Left cardiac atrium (tissue), 4 donors: ENCODE measurements around the gene NAGLU. TPM values are rescaled to one million over a fixed set of nuclear protein-coding genes. Genes with fewer than 3 reads are reported as not detected.
"Not testable (repeated sequence)": the region's sequence is repeated elsewhere in the genome, so short reads cannot be mapped to it uniquely, and the experiment has no call there.

Source experiments
- ATAC-seq, 2 donors: fragments of 200-7000 bp; cut with Tn5 transposase; one replicate each; pipeline ENCODE4 v1.9.1; 2020; ENCODE audit warnings: mild to moderate bottlenecking in 2 of 2, moderate library complexity in 2 of 2
- DNase-seq: peaks from one replicate; pipeline ENCODE4 v3.0.0-alpha.2; 2020
- intact Hi-C, 2 donors: fragments of 100-400 bp; cut with DNase I; formaldehyde crosslinking; loops; one replicate each; pipeline versions ENCODE4 v1.14.1 to v1.15.1; 2022 to 2023
- total RNA-seq, 2 donors: library from RNA; stranded (reverse); fragmentation: NEBNext Ultra II Directional; extraction: Animal tissue kit (Norgen Biotek cat#: 25700); gene quantifications; one replicate each; pipeline ENCODE4 v1.2.1, GENCODE V29; 2021
- donor health status: DM: no; HTN: yes; CAD: no.
- donor health status: DM: no; HTN: yes; CAD: no; lungs with severe emphysema.
- donor health status: DM: yes; HTN: yes; CAD: no.
- donor health status: Dilated cardiomyopathy.

The NAGLU gene
- total RNA-seq, 2 donors from 2014 or later, result 15.1 to 20.7 TPM

GRCh38 chr17:42555961-42556617 lies 20.0 kb downstream of the NAGLU start:
- intact Hi-C loops, DNase-seq, ATAC-seq: not testable (repeated sequence)

GRCh38 chr17:42559075-42559474 lies 23.0 kb downstream of the NAGLU start:
- ATAC-seq (no peak), DNase-seq (no peak)
- intact Hi-C loops, result no loop called here

- ATAC-seq (no peak), DNase-seq (no peak)
- intact Hi-C loops, result no loop called here
Measured at GRCh38 chr17:42560246-42560645, 24.2 kb downstream of the NAGLU start.

DNA sequence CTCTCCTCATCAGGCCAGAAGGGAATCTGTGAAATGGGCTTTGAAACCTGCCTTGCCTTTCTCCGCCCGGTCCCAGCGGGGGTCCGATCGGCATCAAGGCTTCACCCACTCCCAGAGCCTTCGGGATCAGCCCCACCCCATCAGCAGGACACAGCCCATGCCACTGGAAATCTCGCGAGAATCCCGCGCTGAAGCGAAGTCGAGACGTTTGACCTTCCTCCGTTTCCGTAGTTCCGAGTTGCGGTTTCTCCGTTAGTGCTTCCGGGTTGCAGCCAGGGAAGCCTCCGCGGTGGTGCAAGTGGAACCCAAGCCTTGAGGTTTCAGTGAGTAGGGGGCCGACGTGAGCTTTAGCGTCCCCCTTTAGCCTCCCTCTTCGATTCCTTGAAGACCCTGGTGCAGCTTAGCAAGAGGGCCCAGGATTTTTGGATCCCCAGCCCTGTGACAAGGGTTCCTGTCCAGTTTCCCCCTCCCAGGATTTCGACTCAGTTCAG lies 25.9 kb downstream of the NAGLU start, which contains the start of gene COASY:
COASY (plus strand) TSS at position 252 of the 491 bp plus-strand sequence. CDS start 475 bp downstream, outside the sequence.
- DNase-seq (peak; percentile 97), ATAC-seq (peak; percentile 81 to 84)
- intact Hi-C loops, result no loop called here

- intact Hi-C loops, result no loop called here
- peak in 1 of 2 donors; percentile 1 for ATAC-seq
- no peak for DNase-seq
Measured at GRCh38 chr17:42562388-42563142, 26.5 kb downstream of the NAGLU start.

- intact Hi-C loops, result no loop called here
Measured at GRCh38 chr17:42563143-42563509, 27.1 kb downstream of the NAGLU start.

DNA sequence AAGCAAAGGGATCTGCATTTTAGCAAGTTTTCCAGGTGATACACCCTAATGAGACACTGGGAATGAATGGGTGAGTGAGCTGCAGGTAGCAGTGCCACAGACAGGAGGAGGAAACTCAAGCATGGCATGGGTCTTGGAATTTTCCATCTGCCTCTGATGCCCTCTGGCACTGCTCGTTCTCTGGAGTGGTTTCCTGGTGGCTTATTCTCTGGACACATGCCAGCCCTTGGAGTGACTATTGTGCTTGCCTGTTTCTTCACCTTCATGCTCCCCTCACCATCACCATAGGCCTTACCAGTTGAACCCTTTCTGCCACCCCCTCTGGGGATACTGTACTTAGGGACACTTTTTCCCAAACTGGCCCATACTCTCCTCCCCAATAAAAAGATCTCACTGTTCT lies 27.5 kb downstream of the NAGLU start:
- ATAC-seq (no peak), DNase-seq (no peak)
- intact Hi-C loops, result no loop called here

More at GRCh38 chr17:42563143-42563509, 27.1 kb downstream of the NAGLU start:
- DNase-seq, result no peak
- ATAC-seq, result no peak

DNA sequence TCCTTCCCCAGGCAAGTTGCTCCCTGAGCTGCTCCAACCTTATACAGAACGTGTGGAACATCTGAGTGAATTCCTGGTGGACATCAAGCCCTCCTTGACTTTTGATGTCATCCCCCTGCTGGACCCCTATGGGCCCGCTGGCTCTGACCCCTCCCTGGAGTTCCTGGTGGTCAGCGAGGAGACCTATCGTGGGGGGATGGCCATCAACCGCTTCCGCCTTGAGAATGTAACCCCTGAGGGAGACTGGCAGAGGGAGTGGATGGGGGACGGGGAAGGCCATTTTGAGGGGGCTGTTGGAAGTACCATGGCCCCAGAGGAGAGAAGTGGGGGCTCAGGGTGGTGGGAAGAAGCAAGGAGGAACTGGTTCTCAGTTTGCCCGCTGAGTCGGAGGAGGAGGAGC lies 27.9 kb downstream of the NAGLU start:
- intact Hi-C loops, result no loop called here
- DNase-seq (no peak), ATAC-seq (no peak)

DNA sequence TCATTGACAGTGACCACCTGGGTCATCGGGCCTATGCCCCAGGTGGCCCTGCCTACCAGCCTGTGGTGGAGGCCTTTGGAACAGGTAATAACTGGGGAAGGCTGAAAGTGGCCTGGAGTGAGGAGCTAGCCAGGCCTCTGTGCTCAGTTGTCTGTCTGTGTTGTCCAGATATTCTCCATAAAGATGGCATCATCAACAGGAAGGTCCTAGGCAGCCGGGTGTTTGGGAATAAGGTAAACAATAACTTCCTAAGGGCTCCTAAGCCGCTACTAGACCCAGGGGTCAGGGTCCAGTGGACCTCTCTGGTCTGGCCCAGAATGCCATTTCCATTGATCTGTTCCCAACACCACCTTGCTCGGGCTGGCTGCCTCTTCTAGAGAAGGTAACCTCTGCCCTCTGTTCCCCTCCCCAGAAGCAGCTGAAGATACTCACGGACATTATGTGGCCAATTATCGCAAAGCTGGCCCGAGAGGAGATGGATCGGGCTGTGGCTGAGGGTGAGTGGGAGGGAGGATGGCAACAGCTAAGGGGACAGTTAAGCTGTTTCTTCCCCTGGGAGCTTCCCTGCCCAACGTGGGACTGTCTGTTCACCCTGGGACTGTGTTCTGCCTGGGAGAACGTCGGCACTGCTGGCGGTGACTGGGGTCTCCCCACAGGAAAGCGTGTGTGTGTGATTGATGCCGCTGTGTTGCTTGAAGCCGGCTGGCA lies 28.9 kb downstream of the NAGLU start:
- DNase-seq, result no peak
- no peak for ATAC-seq
- intact Hi-C loops, result no loop called here

DNA sequence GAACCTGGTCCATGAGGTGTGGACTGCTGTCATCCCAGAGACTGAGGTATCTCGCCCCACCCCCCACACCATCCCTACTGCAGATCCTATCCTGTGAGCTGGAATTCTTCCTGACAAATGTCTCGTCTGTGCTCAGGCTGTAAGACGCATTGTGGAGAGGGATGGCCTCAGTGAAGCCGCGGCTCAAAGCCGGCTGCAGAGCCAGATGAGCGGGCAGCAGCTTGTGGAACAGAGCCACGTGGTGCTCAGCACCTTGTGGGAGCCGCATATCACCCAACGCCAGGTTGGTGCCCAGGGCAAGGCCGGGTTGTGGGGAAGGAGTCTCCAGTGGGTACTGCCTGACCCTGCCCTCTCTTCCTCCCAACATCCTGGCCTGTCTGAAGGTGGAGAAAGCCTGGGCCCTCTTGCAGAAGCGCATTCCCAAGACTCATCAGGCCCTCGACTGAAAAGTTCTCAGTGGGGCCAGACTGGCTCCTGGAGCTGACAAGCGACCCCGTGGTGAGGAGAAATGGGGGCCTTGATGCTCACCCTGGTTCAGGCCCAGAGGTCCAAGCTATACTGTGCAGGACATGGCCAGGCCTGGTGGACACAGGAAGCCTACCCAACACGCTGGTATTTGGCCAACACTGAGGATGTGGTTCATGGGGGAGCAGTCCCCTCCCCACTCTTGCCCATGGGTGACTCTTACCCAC lies 29.6 kb downstream of the NAGLU start:
- ATAC-seq, result no peak
- DNase-seq, result no peak
- intact Hi-C loops, result no loop called here

DNA sequence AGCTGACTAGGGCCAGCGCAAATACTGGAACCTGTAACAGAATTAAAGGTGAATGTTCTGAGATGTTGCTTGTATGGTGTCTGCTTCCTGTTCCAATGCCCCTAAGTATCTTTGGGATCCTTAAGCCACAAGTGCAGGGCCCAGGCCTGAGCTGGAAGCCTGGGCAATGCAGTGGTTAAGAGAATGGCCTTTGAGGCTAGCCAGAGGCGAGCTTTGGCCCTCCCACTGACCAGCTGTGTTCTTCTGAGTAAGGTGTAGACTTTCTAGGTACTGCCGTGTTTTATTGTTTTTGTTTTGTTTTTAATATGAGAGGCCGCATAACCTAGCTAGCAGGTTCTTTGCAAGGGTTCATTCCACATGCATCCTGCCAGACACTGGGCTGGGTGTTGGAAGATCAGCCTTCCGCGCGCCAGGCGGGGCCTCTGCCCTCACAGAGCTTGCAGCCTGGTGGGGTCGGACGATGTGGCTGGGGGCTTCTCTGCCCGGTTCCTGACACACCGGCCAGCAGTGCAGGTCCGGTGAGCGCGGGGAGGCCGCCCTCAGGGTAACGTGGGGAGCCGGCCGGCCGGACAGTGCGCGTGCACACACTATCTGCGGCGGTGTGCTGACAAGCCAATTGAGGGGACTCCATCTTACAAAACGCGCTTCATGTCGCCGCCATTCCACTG lies 30.3 kb downstream of the NAGLU start:
- DNase-seq (no peak), ATAC-seq (no peak)
- intact Hi-C loops, result no loop called here

- intact Hi-C loops, result no loop called here
- DNase-seq (peak; percentile 98), ATAC-seq (peak; percentile 87 to 91)
Measured at GRCh38 chr17:42566883-42567573, 31.0 kb downstream of the NAGLU start, which contains the start of gene MLX. TSS of gene MLX (plus strand) at chr17:42567100. CDS start at chr17:42567125, 25 bp downstream.

GRCh38 chr17:42568341-42569111 lies 32.5 kb downstream of the NAGLU start:
- ATAC-seq (no peak), DNase-seq (no peak)
- intact Hi-C loops, result no loop called here

DNA sequence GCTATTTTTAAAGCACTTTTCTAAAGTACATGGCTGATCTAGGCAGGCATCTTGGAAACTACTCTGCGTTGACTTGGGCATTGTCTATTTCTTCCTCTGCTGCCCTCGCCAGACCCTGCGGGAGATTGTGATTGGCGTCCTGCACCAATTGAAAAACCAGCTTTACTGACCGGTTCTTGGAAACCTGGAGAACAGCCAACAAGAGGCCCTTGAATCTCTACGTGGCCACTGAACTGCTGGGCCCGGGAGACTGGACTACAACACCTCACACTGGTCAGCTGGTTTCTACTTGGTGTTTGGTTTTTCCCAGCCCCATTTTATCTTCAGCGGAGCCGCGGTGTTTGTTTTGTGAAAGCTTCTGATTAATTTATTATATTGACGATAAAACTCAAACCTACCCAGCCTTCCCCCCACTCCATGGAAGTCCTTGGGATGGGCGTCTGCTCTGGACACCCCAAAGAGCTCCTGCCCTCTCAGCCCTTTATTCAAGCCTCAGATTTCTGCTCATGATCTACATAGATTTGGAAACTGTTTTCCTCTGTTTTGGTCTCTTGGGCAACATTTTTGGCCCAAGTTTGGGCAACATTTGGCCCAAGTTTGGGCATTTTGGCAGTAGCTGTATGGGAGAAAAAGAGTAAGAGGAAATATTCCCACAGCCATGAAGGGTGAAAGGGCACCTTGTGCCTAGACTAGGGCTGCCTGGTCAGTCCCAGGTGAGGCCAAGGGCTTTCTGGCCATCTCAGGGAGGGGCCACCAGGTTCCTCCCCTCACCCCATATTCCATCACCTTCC lies 35.6 kb downstream of the NAGLU start:
- no peak for DNase-seq
- no peak for ATAC-seq
- intact Hi-C loops, result loop anchor here in 1 of 2 donors (10.0 kb wide), 1 partner anchor 103 kb away; the partner anchor contains the start of gene PLEKHH3

DNA sequence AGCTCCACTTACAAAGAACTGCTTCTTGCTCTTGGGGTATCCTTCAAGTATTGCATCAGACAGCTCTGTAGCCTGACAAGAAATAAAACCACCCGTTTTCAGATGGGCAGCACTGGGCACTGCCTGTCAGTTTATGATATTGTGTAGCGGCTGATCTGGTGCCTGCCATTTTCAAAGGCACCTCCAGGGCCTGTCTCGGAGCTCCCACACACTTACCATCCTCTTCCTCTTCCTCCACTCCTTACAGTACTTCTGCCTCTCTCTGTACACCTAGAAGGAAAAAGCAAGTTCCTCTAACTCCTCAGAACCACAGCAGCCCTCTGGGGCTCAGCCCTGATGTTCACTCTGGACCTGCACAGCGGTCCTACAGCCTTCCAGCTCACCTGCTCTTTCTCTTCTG lies 37.1 kb downstream of the NAGLU start:
- no peak for DNase-seq
- ATAC-seq, result no peak
- intact Hi-C loops, result loop anchor here in 1 of 2 donors (10.0 kb wide), 1 partner anchor 102 kb away; the partner anchor contains the start of gene PLEKHH3

GRCh38 chr17:42574463-42574862 lies 38.4 kb downstream of the NAGLU start:
- intact Hi-C loops, result loop anchor here in 1 of 2 donors (10.0 kb wide), 1 partner anchor 100 kb away; the partner anchor contains the start of gene PLEKHH3
- DNase-seq (no peak), ATAC-seq (no peak)
